ENCODE measurements around the gene KDM8.

The KDM8 gene

GRCh38 chr16:27181019-27181790, 22.1 kb upstream of the KDM8 start:
- DNase-seq (ENCODE audit: extremely low read depth, low read depth), result no peak
- no peak for TF ChIP-seq CTCF (IDR thresholded peaks at IDR 0.05; ENCODE audit: low read depth, low read length)

- no peak for TF ChIP-seq CTCF (IDR thresholded peaks at IDR 0.05; ENCODE audit: low read depth, low read length)
- DNase-seq (ENCODE audit: extremely low read depth, low read depth), result no peak
Measured at GRCh38 chr16:27182906-27183405, 20.4 kb upstream of the KDM8 start.

GRCh38 chr16:27185776-27186130, 17.6 kb upstream of the KDM8 start:
- TF ChIP-seq CTCF (IDR thresholded peaks at IDR 0.05; ENCODE audit: low read depth, low read length), result no peak
- no peak for DNase-seq (ENCODE audit: extremely low read depth, low read depth)

DNA sequence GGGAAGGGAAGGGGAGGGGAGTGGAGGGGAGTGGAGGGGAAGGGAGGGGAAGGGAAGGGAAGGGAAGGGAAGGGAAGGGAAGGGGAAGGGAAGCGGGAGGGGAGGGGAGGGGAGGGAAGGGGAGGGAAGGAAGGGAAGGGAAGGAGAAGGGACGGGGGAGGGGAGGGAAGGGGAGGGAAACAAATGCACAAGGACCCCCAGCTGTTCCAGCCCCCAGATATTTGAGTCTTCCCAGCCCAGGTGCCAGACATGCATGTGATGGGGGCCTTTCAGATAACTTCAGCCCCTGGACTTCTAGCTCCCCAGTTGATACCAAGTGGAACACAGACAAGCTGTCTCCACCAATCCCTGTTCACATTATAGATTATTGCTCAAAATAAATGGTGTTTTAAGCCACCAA, 14.7 kb upstream of the KDM8 start:
- DNase-seq (ENCODE audit: extremely low read depth, low read depth), result no peak
- TF ChIP-seq CTCF (IDR thresholded peaks at IDR 0.05; ENCODE audit: low read depth, low read length), result no peak

DNA sequence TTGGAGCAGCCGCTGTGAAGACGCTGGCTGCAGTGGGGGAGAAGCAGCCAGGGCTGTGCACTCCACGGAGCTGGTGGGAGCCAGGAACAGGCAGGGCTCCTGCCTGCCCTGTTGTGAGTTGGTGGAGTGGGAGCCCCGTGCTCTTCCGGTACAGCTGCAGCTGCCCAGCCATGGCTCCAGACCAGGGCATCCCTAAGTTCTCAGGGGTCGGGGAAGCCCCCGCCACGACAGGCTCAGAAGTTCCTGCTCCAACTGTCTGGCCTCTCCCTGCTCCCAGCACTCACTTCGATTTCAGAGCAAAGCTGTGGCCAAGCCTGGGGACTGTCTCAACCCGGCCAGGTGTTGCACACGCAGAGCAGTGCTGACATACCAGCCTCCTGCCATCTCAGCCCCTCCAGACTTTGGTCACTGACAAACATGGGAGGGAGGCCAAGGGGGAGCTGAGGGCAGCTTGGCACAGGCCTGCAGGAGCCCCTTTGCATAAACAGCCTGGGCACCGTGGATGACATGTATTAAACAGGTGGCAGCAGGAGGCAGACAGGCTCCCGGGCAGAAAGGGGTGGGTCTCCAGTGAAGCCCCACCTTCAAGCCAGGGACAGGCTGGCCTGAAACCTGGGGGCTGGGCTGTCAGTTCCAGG, 13.9 kb upstream of the KDM8 start:
- no peak for TF ChIP-seq CTCF (IDR thresholded peaks at IDR 0.05; ENCODE audit: low read depth, low read length)
- DNase-seq (ENCODE audit: extremely low read depth, low read depth), result no peak

DNA sequence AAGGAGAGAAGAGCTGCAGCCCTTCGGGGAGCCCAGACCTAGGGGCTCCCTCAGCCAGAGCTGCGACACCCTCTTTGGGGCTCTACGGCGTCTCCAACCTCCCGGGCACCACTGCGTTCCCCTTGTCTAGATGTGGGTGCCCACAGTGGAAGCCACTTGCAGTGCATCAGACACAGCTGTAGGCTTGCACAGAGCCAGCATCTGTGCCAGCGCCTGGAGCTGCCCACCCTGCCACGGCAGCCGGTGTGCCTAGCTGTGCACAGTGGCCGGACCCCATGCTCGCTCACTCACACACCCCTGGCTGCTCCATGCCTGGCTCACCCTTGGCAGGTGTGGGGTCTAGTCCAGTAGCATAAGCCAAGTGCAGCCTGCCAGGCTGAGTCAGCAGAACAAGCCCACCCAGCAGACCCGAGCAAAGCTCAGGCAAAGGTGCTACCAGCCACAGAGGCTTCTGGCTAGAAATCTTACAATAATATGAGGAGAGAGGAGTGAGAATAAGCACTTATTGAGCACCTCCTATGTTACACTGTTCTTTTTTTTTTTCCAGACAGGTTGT, 12.9 kb upstream of the KDM8 start:
- no peak for DNase-seq (ENCODE audit: extremely low read depth, low read depth)
- TF ChIP-seq CTCF (IDR thresholded peaks at IDR 0.05; ENCODE audit: low read depth, low read length), result no peak

- no peak for TF ChIP-seq CTCF (IDR thresholded peaks at IDR 0.05; ENCODE audit: low read depth, low read length)
- no peak for DNase-seq (ENCODE audit: extremely low read depth, low read depth)
Measured at GRCh38 chr16:27191352-27191924, 11.9 kb upstream of the KDM8 start.

All from AG09319 (cell line).